ENCODE measurements around the gene UTP15. TPM values are rescaled to one million over a fixed set of nuclear protein-coding genes. Genes with fewer than 3 reads are reported as not detected.

UTP15 gene
- total RNA-seq, 4 donors from 2014 or later, result 10.5 to 35.0 (median 22.4) TPM

GRCh38 chr5:73626814-73627313, 61.3 kb downstream of the UTP15 start:
- 41 to 75% methylated on average over 7 to 8 of the region's 14 CpGs for WGBS, 2 donors (ENCODE audit: low coverage in 1 of 2)
- peak overlapping the region; percentile 60 to 76 for H3K4me3 ChIP-seq
- ATAC-seq, result no peak
- no peak for TF ChIP-seq EP300 (IDR thresholded peaks at IDR 0.05)
- no peak for TF ChIP-seq POLR2A (IDR thresholded peaks at IDR 0.05)
- TF ChIP-seq POLR2AphosphoS5 (IDR thresholded peaks at IDR 0.05), result no peak
- TF ChIP-seq CTCF (IDR thresholded peaks at IDR 0.05), result no peak
- H3K9me3 ChIP-seq, result no peaks in the 10 kb centered on the region
- H3K36me3 ChIP-seq, result no peaks in the 10 kb centered on the region
- peak overlapping the region in 3 of 4 donors; percentile 85 to 89 (median 86) for H3K27ac ChIP-seq
- peaks cover 0 to 25% (median 3%) of the 10 kb centered on the region in 3 donors for H3K4me1 ChIP-seq
- no peaks in the 10 kb centered on the region for H3K27me3 ChIP-seq

DNA sequence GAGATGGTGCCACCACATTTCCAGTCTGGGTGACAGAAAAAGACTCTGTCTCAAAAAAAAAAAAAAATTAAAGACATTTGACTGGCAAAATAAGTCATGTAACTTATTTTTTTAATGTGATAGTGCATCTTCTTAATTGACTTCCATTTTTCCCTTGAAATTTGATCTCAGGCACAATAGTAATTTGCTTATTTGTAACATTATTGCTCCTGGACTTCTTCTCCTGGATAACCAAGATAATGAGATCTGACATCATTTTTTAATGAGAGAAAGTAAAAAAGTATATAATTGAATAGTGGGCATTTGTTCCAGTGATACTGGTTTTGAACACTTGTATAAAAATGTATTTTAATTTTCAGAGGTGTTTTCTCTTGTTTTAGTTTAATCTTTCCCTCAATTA, 63.9 kb downstream of the UTP15 start:
- no peaks in the 10 kb centered on the region for H3K9me3 ChIP-seq
- peaks cover 0 to 25% (median 3%) of the 10 kb centered on the region in 3 donors for H3K4me1 ChIP-seq

GRCh38 chr5:73630765-73631164, 65.2 kb downstream of the UTP15 start:
- no peaks in the 10 kb centered on the region for H3K9me3 ChIP-seq
- no peaks in the 10 kb centered on the region for H3K27me3 ChIP-seq
- no peak for ATAC-seq
- peaks cover 0 to 15% (median 0%) of the 10 kb centered on the region in 3 donors for H3K4me1 ChIP-seq
- no peaks in the 10 kb centered on the region for H3K36me3 ChIP-seq
- H3K4me3 ChIP-seq, result no peak overlapping the region
- H3K27ac ChIP-seq, result no peak overlapping the region
- TF ChIP-seq POLR2A (IDR thresholded peaks at IDR 0.05) (no peak), CTCF (IDR thresholded peaks at IDR 0.05) (no peak), EP300 (IDR thresholded peaks at IDR 0.05) (no peak), POLR2AphosphoS5 (IDR thresholded peaks at IDR 0.05) (no peak)

More for the DNA sequence above, 63.9 kb downstream of the UTP15 start:
- TF ChIP-seq CTCF (IDR thresholded peaks at IDR 0.05) (no peak), POLR2A (IDR thresholded peaks at IDR 0.05) (no peak), POLR2AphosphoS5 (IDR thresholded peaks at IDR 0.05) (no peak), EP300 (IDR thresholded peaks at IDR 0.05) (no peak)
- Histone ChIP-seq H3K27ac (no peak overlapping the region), H3K27me3 (no peaks in the 10 kb centered on the region), H3K36me3 (no peaks in the 10 kb centered on the region), H3K4me3 (no peak overlapping the region)
- no peak for ATAC-seq

- H3K36me3 ChIP-seq, result no peaks in the 10 kb centered on the region
- no peak overlapping the region for H3K27ac ChIP-seq
- TF ChIP-seq POLR2A (IDR thresholded peaks at IDR 0.05), result no peak
- TF ChIP-seq CTCF (IDR thresholded peaks at IDR 0.05), result no peak
- TF ChIP-seq POLR2AphosphoS5 (IDR thresholded peaks at IDR 0.05), result no peak
- TF ChIP-seq EP300 (IDR thresholded peaks at IDR 0.05), result no peak
- H3K4me3 ChIP-seq, result no peak overlapping the region
- ATAC-seq, result no peak
- H3K4me1 ChIP-seq, result peaks cover 0 to 12% (median 0%) of the 10 kb centered on the region in 3 donors
- H3K9me3 ChIP-seq, result no peaks in the 10 kb centered on the region
- H3K27me3 ChIP-seq, result no peaks in the 10 kb centered on the region
Measured at GRCh38 chr5:73631500-73631899, 66.0 kb downstream of the UTP15 start.

Other genes with a start within 250 kb of the UTP15 start
- gene FOXD1, start 117.0 kb upstream of the UTP15 start, total RNA-seq, result 10 to 100 TPM in 1 of 4 donors, 1 to 10 TPM in 2, not detected in 1; 2.4 to 13.9 (median 9.6) TPM
- gene BTF3, start 67.3 kb upstream of the UTP15 start, total RNA-seq, result 100 to 1,000 TPM; 423 to 586 (median 532) TPM
- gene ANKRA2, start 104 bp upstream of the UTP15 start, total RNA-seq, result 10 to 100 TPM; 18.3 to 55.3 (median 28.2) TPM
- gene ARHGEF28, start 60.5 kb downstream of the UTP15 start, total RNA-seq, result 10 to 100 TPM; 16.9 to 29.7 (median 25.7) TPM

Data from gastroesophageal sphincter (tissue), 4 donors.